K562 (cell line): ENCODE results near the gene ZNF692. TPM values are rescaled to one million over a fixed set of nuclear protein-coding genes. Genes with fewer than 3 reads are reported as not detected.

ENCODE experiments used
- CCNT2 ChIP-seq: IDR thresholded peaks from 2 replicates; pipeline ENCODE4 v1.6.1; 2011; ENCODE audit warnings: borderline replicate concordance, low read depth, mild to moderate bottlenecking, moderate library complexity, mixed read lengths, low read length; ENCODE audit not compliant: insufficient read length; ENCODE audit errors: extremely low read depth
- NBN ChIP-seq: fragments of 450-650 bp; IDR thresholded peaks from 2 replicates; pipeline ENCODE4 v1.6.1; 2016; ENCODE audit warnings: low read depth, mild to moderate bottlenecking
- NFE2 ChIP-seq: IDR thresholded peaks from 2 replicates; pipeline ENCODE4 v1.6.1; 2014; ENCODE audit warnings: antibody characterized with exemption, low read depth
- NR2C2 ChIP-seq, 2 experiments: fragments of 200-800 bp in 1 of 2; sonication (Bioruptor generic) in 1 of 2; sonication (generic) in 1 of 2; formaldehyde crosslinking in 1 of 2; IDR thresholded peaks; 2 replicates each; pipeline versions ENCODE4 v1.6.1 to v1.8.0; 2016 to 2022; ENCODE audit warnings: mild to moderate bottlenecking in 1 of 2, missing compliant biosample characterization in 1 of 2, missing genetic modification characterization in 1 of 2, missing genetic modification reagents in 1 of 2
- PML ChIP-seq: IDR thresholded peaks from 2 replicates; pipeline ENCODE4 v1.6.1; 2012; ENCODE audit warnings: low read length, inconsistent platforms
- STAT5A ChIP-seq: IDR thresholded peaks from 2 replicates; pipeline ENCODE4 v1.6.1; 2012; ENCODE audit warnings: low read length, inconsistent platforms, borderline replicate concordance
- TBL1XR1 ChIP-seq, 2 experiments: IDR thresholded peaks; 2 replicates each; pipeline ENCODE4 v1.6.1; 2012; ENCODE audit warnings: improper control_type of control experiment in 2 of 2, low read length in 2 of 2, mild to moderate bottlenecking in 1 of 2
- TCF3 ChIP-seq: sonication (generic); formaldehyde crosslinking; IDR thresholded peaks from 2 replicates; pipeline ENCODE4 v1.4.0; 2020; ENCODE audit warnings: mild to moderate bottlenecking, missing genetic modification reagents
- polyA plus RNA-seq, 8 experiments: library from polyadenylated mRNA; depleted of rRNA in 4 of 8; stranded (reverse) in 5 of 8; unstranded in 3 of 8; fragments of >200 nt; fragmentation: Nextera tagmentation in 2 of 8; fragmentation: Illumina TruSeq in 1 of 8; extraction: Ambion mirVana in 2 of 8; extraction: Trizol in 1 of 8; gene quantifications; 2 replicates each; pipeline versions ENCODE4 v1.2.1 to v1.2.3, GENCODE V29; 2011 to 2014; ENCODE audit warnings: inconsistent platforms in 1 of 8, missing spikeins in 1 of 8
- total RNA-seq, 7 experiments: library from RNA; depleted of rRNA in 6 of 7; stranded (reverse); fragments of >200 nt in 6 of 7; fragmentation: Illumina TruSeq in 2 of 7; extraction: Trizol in 2 of 7; gene quantifications; 2 replicates each; pipeline versions ENCODE4 v1.2.1 to v1.2.3, GENCODE V29; 2011 to 2021; ENCODE audit warnings: low replicate concordance in 1 of 7
- TF ChIP-seq, protein P1 (sequence below): fragments of 450-650 bp; IDR thresholded peaks from 2 replicates; pipeline ENCODE4 v1.6.1; 2016; ENCODE audit warnings: mild to moderate bottlenecking, moderate library complexity
- TF ChIP-seq, protein P2 (sequence below): fragments of 450-650 bp; IDR thresholded peaks from 2 replicates; pipeline ENCODE4 v1.6.1; 2016; ENCODE audit warnings: low read depth, mild to moderate bottlenecking, moderate library complexity
- TF ChIP-seq, protein P3 (sequence below): conservative IDR thresholded peaks from 2 replicates; pipeline ENCODE4 v1.6.1; 2011; ENCODE audit warnings: low read depth, mild to moderate bottlenecking, low read length; ENCODE audit not compliant: control insufficient read depth
- TF ChIP-seq, protein P4 (sequence below): fragments of 250-450 bp; sonication (Bioruptor Pico); IDR thresholded peaks from 2 replicates; pipeline ENCODE4 v1.5.0; 2022; ENCODE audit warnings: mild to moderate bottlenecking

The ZNF692 gene
- total and polyA plus RNA-seq, 9 of the 15 experiments (the other 6 are each of a cell fraction or from before 2014, with no cell fraction given): 8.4 to 143 (median 55.9) TPM

DNA sequence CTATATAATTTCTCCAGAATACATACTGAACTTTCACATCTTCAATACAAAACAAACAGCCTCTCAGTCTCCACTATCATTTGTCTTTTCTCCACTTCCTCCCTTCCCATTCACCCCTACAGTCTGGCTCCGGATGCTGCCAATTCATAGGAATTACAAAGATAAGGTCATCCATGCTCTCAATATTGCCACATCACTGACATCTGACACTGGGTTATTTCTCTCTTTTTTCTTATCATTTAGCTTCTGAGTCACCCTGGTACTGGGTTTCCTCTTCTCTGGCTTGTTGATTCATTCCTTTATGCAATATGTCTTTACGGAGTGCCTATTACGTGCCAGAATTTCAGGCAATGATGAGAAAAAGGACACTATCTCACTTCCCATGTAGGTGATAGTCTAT is 30.0 kb downstream of the ZNF692 start (continued):
- TF ChIP-seq NFE2 (peak; percentile 90), TBL1XR1 (IDR thresholded peaks at IDR 0.05; ENCODE audit: low read length in 2 of 2) (peak in 1 of 2 experiments; percentile 80; a peak in 2 of 4 replicates), NR2C2 (CRISPR knock-in tag; IDR thresholded peaks at IDR 0.05) (no peak), NR2C2 (tag; IDR thresholded peaks at IDR 0.05) (peak; percentile 79), TCF3 (CRISPR knock-in tag) (peak; percentile 56), PML (peak; percentile 23; the same call in 1 of the 2 replicates), NBN (peak; percentile 96), CCNT2 (peak; percentile 57), STAT5A (peak; percentile 46; the same call in 1 of the 2 replicates)
- TF ChIP-seq, protein P1, sequence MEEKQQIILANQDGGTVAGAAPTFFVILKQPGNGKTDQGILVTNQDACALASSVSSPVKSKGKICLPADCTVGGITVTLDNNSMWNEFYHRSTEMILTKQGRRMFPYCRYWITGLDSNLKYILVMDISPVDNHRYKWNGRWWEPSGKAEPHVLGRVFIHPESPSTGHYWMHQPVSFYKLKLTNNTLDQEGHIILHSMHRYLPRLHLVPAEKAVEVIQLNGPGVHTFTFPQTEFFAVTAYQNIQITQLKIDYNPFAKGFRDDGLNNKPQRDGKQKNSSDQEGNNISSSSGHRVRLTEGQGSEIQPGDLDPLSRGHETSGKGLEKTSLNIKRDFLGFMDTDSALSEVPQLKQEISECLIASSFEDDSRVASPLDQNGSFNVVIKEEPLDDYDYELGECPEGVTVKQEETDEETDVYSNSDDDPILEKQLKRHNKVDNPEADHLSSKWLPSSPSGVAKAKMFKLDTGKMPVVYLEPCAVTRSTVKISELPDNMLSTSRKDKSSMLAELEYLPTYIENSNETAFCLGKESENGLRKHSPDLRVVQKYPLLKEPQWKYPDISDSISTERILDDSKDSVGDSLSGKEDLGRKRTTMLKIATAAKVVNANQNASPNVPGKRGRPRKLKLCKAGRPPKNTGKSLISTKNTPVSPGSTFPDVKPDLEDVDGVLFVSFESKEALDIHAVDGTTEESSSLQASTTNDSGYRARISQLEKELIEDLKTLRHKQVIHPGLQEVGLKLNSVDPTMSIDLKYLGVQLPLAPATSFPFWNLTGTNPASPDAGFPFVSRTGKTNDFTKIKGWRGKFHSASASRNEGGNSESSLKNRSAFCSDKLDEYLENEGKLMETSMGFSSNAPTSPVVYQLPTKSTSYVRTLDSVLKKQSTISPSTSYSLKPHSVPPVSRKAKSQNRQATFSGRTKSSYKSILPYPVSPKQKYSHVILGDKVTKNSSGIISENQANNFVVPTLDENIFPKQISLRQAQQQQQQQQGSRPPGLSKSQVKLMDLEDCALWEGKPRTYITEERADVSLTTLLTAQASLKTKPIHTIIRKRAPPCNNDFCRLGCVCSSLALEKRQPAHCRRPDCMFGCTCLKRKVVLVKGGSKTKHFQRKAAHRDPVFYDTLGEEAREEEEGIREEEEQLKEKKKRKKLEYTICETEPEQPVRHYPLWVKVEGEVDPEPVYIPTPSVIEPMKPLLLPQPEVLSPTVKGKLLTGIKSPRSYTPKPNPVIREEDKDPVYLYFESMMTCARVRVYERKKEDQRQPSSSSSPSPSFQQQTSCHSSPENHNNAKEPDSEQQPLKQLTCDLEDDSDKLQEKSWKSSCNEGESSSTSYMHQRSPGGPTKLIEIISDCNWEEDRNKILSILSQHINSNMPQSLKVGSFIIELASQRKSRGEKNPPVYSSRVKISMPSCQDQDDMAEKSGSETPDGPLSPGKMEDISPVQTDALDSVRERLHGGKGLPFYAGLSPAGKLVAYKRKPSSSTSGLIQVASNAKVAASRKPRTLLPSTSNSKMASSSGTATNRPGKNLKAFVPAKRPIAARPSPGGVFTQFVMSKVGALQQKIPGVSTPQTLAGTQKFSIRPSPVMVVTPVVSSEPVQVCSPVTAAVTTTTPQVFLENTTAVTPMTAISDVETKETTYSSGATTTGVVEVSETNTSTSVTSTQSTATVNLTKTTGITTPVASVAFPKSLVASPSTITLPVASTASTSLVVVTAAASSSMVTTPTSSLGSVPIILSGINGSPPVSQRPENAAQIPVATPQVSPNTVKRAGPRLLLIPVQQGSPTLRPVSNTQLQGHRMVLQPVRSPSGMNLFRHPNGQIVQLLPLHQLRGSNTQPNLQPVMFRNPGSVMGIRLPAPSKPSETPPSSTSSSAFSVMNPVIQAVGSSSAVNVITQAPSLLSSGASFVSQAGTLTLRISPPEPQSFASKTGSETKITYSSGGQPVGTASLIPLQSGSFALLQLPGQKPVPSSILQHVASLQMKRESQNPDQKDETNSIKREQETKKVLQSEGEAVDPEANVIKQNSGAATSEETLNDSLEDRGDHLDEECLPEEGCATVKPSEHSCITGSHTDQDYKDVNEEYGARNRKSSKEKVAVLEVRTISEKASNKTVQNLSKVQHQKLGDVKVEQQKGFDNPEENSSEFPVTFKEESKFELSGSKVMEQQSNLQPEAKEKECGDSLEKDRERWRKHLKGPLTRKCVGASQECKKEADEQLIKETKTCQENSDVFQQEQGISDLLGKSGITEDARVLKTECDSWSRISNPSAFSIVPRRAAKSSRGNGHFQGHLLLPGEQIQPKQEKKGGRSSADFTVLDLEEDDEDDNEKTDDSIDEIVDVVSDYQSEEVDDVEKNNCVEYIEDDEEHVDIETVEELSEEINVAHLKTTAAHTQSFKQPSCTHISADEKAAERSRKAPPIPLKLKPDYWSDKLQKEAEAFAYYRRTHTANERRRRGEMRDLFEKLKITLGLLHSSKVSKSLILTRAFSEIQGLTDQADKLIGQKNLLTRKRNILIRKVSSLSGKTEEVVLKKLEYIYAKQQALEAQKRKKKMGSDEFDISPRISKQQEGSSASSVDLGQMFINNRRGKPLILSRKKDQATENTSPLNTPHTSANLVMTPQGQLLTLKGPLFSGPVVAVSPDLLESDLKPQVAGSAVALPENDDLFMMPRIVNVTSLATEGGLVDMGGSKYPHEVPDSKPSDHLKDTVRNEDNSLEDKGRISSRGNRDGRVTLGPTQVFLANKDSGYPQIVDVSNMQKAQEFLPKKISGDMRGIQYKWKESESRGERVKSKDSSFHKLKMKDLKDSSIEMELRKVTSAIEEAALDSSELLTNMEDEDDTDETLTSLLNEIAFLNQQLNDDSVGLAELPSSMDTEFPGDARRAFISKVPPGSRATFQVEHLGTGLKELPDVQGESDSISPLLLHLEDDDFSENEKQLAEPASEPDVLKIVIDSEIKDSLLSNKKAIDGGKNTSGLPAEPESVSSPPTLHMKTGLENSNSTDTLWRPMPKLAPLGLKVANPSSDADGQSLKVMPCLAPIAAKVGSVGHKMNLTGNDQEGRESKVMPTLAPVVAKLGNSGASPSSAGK: no peak; the same call in 1 of the 2 replicates
- TF ChIP-seq, protein P2, sequence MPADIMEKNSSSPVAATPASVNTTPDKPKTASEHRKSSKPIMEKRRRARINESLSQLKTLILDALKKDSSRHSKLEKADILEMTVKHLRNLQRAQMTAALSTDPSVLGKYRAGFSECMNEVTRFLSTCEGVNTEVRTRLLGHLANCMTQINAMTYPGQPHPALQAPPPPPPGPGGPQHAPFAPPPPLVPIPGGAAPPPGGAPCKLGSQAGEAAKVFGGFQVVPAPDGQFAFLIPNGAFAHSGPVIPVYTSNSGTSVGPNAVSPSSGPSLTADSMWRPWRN: no peak; the same call in 1 of the 2 replicates
- TF ChIP-seq, protein P3, sequence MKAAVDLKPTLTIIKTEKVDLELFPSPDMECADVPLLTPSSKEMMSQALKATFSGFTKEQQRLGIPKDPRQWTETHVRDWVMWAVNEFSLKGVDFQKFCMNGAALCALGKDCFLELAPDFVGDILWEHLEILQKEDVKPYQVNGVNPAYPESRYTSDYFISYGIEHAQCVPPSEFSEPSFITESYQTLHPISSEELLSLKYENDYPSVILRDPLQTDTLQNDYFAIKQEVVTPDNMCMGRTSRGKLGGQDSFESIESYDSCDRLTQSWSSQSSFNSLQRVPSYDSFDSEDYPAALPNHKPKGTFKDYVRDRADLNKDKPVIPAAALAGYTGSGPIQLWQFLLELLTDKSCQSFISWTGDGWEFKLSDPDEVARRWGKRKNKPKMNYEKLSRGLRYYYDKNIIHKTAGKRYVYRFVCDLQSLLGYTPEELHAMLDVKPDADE: no peak
- TF ChIP-seq, protein P4, sequence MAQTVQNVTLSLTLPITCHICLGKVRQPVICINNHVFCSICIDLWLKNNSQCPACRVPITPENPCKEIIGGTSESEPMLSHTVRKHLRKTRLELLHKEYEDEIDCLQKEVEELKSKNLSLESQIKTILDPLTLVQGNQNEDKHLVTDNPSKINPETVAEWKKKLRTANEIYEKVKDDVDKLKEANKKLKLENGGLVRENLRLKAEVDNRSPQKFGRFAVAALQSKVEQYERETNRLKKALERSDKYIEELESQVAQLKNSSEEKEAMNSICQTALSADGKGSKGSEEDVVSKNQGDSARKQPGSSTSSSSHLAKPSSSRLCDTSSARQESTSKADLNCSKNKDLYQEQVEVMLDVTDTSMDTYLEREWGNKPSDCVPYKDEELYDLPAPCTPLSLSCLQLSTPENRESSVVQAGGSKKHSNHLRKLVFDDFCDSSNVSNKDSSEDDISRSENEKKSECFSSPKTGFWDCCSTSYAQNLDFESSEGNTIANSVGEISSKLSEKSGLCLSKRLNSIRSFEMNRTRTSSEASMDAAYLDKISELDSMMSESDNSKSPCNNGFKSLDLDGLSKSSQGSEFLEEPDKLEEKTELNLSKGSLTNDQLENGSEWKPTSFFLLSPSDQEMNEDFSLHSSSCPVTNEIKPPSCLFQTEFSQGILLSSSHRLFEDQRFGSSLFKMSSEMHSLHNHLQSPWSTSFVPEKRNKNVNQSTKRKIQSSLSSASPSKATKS (CRISPR knock-in tag): no peak
